ENCODE measurements around the gene MAGI2.

MAGI2 gene

GRCh38 chr7:78770422-78771410 is 682.8 kb downstream of the MAGI2 start:
- no peak for DNase-seq

- no peak for DNase-seq
These were observed 683.9 kb downstream of the MAGI2 start for GRCh38 chr7:78769481-78770101.

- no peak for DNase-seq
These were observed 684.6 kb downstream of the MAGI2 start for GRCh38 chr7:78768859-78769258.

- DNase-seq = no peak
These were observed 687.3 kb downstream of the MAGI2 start for GRCh38 chr7:78765943-78766729.

- no peak for DNase-seq
These were observed 688.9 kb downstream of the MAGI2 start for GRCh38 chr7:78764571-78764970.

GRCh38 chr7:78762625-78763024 is 690.8 kb downstream of the MAGI2 start:
- DNase-seq = no peak

- DNase-seq = no peak
These were observed 692.7 kb downstream of the MAGI2 start for GRCh38 chr7:78760620-78761355.

- no peak for DNase-seq
These were observed 700.9 kb downstream of the MAGI2 start for GRCh38 chr7:78752554-78752953.

GRCh38 chr7:78751253-78751652 is 702.2 kb downstream of the MAGI2 start:
- DNase-seq = no peak

GRCh38 chr7:78749052-78749746 is 704.3 kb downstream of the MAGI2 start:
- no peak for DNase-seq

GRCh38 chr7:78747592-78747991 is 705.9 kb downstream of the MAGI2 start:
- DNase-seq = no peak

- DNase-seq = no peak
These were observed 707.2 kb downstream of the MAGI2 start for GRCh38 chr7:78746301-78746700.

- DNase-seq = no peak
These were observed 710.8 kb downstream of the MAGI2 start for GRCh38 chr7:78742694-78743093.

- no peak for DNase-seq
These were observed 716.9 kb downstream of the MAGI2 start for GRCh38 chr7:78736548-78736947.

- no peak for DNase-seq
These were observed 718.8 kb downstream of the MAGI2 start for GRCh38 chr7:78734626-78735025.

- no peak for DNase-seq
These were observed 733.4 kb downstream of the MAGI2 start for GRCh38 chr7:78720066-78720465.

GRCh38 chr7:78718212-78718611 is 735.3 kb downstream of the MAGI2 start:
- no peak for DNase-seq

GRCh38 chr7:78716876-78717275 is 736.6 kb downstream of the MAGI2 start:
- no peak for DNase-seq

GRCh38 chr7:78714356-78714755 is 739.1 kb downstream of the MAGI2 start:
- DNase-seq = no peak

GRCh38 chr7:78712111-78712510 is 741.4 kb downstream of the MAGI2 start:
- no peak for DNase-seq

- no peak for DNase-seq
These were observed 743.8 kb downstream of the MAGI2 start for GRCh38 chr7:78709658-78710057.

- DNase-seq = no peak
These were observed 749.0 kb downstream of the MAGI2 start for GRCh38 chr7:78704504-78704903.

All from activated CD8-positive, alpha-beta memory T cell treated with anti-CD3 and anti-CD28 coated beads, Interleukin-2, amount 50 U/mL, for 4 hours (primary cell).